NOMO-1 treated with DMSO at 0.1 percent for 48 hours (cell line): ENCODE results near the gene UGT2B15.
"Not testable (repeated sequence)": the region's sequence is repeated elsewhere in the genome, so short reads cannot be mapped to it uniquely, and the experiment has no call there.

Source experiments
- DNase-seq: peaks from one replicate; lab custom pipeline; 2025; ENCODE audit not compliant: unreplicated experiment; lab: John Stamatoyannopoulos, UW

Gene UGT2B15

GRCh38 chr4:68670479-68670939, at the start of gene UGT2B15:
Gene UGT2B15, minus strand, starts transcription at chr4:68670652. Its CDS starts 34 bp downstream, at chr4:68670618.
- not testable (repeated sequence) for DNase-seq

DNA sequence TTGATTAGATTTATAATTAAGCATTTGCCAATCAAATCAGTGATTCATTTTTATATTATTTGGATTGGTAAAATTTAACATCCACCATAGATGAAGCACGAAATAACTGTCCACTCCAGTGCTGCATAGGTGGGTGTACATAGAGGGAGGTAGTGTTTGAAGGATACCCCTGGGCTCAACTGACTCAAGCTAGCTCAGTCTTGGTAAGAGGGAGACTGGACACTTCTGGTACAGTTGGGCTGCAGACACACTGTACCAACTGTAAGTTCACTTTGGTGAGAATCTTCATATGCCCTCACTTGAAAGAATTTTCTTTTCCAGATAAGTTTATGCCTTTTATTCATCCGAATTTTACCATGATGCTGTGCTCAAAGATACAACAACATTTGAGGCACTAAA, 48.6 kb upstream of the UGT2B15 start:
- no peak for DNase-seq

DNA sequence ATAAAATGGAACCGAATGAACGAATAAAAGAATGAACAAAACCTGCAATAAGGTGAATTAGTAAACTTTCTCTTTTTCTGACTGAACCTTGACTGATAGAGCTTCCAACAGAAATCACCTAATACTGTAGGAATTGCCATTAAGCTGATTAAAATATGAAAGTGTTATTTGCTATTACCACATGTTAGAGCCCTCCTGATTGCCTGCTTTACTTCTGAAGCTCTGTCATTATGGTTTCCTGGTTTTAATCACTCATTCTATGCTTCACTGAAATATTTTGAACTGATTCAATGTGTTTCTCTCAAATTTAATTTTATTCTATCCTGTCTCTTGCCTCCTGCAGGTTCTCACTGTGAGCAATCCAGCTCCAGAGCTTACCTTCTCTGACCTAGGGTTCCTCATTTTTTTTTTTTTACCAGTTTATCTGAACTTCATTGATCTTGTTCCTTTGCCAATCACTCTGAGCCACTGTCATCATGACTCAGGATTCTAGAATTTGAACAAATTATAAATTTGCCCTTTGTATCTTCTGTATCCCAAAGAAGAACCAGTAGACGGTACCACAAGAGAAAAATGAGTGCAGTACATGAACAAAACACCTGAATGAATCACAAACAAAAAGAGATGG, 48.1 kb upstream of the UGT2B15 start:
- no peak for DNase-seq

DNA sequence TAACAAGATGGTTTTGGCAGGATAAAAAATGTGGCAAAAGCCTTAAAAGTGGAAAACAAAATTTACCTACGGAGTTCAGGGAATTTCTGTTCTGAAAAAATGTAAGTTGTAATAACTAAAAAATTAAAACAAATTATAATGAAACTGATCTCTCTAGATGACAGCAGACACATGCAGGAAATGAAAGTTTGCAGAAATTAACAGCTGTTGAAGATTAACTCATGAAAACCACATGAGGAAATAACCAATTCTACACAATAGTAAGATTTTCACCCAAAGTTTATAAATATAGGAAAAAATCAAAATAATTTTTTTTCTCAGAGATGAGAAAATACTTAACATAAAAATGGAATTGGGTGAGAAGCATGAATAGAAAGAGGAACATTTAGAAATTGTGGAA, 47.5 kb upstream of the UGT2B15 start:
- no peak for DNase-seq

DNA sequence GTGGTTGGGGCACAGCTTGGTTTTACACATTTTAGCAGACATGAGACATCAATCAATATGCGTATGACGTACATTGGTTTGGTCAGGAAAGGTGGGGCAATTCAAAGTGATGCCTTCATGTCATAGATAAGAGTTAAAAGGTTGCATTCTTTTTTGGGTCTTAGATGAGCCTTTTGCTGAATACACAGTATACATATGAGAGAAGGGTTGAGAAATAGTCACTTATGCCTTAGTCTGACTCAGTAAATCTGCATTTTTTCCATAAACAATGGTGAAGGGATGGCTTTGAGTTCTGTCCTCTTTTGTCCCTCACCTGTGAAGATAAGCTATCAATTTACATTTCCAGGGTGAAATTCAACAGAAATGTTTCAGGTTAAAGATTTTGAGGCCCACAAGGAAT, 43.9 kb upstream of the UGT2B15 start:
- no peak for DNase-seq

DNA sequence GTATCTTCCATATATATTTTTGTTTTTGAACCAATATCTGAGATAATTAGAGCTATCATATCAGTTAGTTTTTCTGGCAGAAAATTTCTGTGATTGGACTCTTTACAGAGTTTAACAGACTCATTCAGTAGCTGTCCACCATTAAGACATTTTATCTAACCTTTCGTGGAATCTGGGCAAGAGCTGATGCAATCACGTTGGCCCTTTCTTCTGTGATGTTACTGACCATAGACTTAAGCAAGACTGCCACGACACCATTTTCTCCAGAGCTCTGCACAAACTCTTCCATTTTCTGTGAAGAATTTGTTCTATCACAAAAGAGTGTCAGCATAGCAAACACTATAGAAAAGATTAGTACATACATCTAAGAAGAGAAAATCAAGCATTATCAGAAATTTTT, 41.8 kb upstream of the UGT2B15 start:
- no peak for DNase-seq

DNA sequence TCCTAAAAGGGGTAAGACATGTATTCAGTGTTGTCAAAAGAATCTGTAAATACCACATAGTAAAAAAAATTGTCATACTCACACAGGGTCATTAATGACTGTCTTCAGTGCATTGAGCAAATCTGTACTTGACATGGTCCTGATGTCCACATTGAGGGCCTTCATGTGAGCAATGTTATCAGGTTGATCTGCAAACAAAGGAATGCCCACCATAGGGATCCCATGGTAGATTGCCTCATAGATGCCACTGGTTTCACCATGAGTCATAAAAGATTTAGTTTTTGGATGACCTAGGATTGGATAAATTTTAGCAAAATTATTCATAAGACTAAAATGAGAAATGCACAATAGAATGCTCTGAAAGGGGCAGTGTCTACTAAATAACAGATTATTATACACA, 38.1 kb upstream of the UGT2B15 start:
- DNase-seq, result no peak

- DNase-seq, result not testable (repeated sequence)
These were observed 32.7 kb upstream of the UGT2B15 start for GRCh38 chr4:68703168-68703567.

- no peak for DNase-seq
These were observed 29.7 kb upstream of the UGT2B15 start for GRCh38 chr4:68700152-68700551.

DNA sequence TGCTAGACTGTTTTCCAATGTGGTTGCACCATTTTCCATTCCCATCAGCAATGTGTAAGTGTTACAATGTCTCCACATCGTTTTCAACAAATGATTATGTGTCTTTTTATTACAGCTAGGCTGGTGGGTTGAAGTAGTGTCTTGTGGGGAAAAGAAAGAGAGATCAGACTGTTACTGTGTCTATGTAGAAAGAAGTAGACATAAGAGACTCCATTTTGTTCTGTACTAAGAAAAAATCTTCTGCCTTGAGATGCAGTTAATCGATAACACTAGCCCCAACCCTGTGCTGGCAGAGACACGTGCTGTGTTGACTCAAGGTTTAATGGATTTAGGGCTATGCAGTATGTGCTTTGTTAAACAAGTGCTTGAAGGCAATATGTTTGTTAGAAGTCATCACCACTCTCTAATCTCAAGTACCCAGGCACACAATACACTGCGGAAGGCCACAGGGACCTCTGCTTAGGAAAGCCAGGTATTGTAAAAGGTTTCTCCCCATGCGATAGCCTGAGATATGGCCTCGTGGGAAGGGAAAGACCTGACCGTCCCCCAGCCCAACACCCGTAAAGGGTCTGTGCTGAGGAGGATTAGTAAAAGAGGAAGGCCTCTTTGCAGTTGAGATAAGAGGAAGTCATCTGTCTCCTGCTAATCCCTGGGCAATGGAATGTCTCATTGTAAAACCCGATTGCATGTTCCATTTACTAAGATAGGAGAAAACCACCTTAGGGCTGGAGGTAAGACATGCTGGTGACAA, 23.0 kb upstream of the UGT2B15 start:
- DNase-seq, result no peak

DNA sequence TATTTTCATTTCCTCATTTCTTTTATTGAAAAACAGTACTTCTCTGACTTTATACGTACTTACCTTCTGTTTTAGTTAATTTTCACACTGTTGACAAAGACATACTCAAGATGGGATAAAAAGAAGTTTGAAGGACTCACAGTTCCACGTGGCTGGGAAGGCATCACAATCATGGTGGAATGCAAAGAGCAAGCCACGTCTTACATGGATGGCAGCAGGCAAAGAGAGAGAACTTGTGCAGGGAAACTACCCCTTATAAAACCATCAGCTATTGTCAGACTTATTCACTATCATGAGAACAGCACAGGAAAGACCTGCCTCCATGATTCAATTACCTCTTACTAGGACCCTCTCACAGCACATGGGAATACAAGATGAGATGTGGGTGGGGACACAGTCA, 20.7 kb upstream of the UGT2B15 start:
- no peak for DNase-seq

DNA sequence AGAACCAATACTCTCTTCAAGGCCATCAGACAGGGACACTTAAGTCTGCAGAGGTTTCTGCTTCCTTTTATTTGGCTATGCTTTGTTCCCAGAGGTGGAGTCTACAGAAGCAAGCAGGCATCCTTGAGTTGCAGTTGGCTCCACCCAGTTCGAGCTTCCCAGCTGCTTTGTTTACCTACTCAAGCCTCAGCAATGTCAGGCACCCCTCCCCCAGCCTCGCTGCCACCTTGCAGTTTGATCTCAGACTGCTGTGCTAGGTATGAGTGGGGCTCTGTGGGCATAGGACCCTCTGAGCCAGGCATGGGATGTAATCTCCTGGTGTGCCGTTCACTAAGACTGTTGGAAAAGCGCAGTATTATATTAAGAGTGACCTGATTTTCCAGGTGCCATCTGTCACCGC, 12.6 kb upstream of the UGT2B15 start:
- DNase-seq, result no peak

DNA sequence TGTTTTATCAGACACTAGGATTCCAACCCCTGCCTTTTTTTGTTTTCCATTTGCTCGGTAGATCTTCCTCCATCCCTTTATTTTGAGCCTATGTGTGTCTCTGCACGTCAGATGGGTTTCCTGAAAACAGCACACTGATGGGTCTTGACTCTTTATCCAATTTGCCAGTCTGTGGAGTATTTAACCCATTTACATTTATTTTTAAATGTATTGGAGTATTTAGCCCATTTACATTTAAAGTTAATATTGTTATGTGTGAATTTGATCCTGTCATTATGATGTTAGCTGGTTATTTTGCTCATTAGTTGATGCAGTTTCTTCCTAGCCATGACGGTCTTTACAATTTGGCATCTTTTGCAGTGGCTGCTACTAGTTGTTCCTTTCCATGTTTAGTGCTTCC, 10.8 kb upstream of the UGT2B15 start:
- DNase-seq, result not testable (repeated sequence)

DNA sequence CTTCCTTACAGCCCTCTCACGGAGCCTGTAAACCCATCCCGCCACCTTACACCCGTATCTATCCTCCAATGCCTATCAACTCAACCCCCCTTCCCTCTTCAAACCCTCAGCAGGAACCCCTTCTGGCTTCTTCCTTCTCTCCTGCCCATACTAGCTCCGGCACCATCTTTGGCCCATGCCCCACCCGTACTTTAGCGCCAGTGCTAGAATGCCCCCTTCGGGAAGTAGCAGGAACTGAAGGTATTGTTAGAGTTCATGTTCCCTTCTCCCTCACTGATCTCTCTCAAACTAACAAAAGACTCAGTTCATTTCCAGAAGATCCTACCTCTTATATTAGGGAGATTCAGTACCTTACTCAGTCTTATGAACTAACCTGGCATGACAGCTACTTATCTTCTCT, 2.7 kb upstream of the UGT2B15 start:
- DNase-seq, result no peak

- not testable (repeated sequence) for DNase-seq
These were observed 765 bp upstream of the UGT2B15 start for GRCh38 chr4:68671217-68671616.

DNA sequence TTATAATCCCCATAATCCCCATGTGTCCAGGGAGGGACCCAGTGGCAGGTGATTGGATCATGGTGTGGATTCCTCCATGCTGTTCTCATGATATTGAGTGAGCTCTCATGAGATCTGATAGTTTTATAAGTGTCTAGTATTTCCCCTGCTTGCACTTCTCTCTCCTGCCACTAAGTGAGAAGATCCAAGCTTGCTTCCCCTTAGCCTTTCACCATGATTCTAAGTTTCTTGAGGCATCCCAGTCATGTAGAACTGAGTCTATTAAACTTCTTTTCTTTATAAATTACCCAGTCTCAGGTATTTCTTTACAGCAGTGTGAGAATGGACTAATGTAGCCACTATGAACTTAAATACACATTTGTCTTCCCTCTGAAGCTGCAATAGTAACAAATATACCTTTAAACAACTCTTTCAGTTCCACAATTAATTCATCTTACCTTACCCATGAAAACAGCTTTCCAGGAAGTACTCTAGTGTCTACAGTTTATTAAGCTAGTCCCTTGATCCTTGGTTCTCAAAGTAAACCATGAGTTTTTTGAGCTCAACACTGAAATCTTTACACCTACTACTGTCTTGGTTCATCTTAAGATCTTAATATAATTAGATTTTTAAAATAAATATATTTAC, 1.8 kb downstream of the UGT2B15 start:
- DNase-seq, result not testable (repeated sequence)

DNA sequence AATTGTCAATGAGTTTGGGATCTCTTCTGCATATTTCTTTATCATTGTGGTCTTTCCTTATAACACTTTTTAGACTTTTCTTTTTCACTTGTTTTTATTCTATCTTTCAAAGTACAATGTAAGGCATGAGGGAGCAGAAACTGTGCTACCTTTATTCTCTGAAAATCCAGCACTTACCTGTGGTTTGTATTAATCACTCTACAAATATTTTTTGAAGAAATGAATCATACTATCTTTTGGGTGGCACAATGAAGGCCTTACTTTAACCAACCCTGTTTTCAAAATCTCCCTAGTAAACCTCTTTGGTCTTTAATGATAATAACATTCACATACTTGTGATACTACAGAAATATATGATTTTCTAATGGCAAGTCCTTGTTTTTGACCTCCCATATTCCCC, 2.9 kb downstream of the UGT2B15 start:
- DNase-seq, result not testable (repeated sequence)

GRCh38 chr4:68664721-68665120, 5.7 kb downstream of the UGT2B15 start:
- DNase-seq, result not testable (repeated sequence)

DNA sequence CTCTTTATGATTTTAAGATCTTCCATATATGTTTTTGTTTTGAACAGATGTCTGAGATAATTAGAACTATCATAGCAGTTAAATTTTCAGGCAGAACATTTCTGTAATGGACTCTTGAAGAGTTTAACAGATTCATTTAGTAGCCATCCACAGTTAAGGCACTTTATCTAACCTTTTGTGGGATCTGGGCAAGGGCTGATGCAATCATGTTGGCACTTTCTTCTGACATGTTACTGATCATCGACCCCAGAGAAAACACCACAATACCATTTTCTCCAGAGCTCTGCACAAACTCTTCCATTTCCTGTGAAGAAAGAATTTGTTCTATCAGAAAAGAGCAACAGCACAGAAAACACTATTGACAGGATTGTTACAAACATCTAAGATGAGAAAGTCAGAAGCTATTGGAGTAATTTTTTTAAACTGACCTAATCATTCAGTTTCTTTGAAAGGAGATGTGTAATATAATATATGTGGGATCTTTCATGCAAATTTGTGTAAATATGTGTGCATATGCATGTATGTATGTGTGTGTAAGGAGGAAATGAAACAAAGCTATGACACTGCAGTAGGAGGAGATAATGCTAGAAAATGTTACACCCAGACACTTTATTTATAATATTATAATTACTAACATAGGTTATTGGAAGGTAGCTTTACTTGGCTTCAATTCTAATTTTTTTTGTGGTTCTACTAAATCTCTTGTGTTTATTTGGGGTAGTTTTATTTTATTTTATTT, 7.4 kb downstream of the UGT2B15 start:
- not testable (repeated sequence) for DNase-seq

DNA sequence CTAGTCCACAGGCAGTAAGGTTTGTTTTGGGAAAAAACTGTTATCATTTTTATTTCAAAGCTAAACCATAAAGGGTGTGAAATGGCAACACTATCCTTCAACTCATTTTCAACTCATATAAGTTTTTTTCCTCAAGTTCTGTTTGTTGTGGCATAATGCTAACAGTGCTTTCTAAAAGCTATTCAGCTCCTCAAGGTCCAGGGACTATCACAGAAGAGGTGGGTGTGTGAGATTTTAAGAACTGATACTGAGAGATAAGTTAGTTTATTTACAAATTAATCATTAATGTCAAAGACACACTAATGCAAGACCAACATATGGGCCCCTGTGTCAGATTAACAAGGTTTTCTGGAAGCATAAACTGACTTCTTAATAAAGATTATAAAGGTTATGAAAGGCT, 11.8 kb downstream of the UGT2B15 start:
- DNase-seq, result no peak

- not testable (repeated sequence) for DNase-seq
These were observed 13.3 kb downstream of the UGT2B15 start for GRCh38 chr4:68657022-68657594.
